ENCODE measurements around the gene MAP1B. TPM values are rescaled to one million over a fixed set of nuclear protein-coding genes. Genes with fewer than 3 reads are reported as not detected.

The MAP1B gene
- total RNA-seq, 1 donor from 2014 or later = 0.57 TPM

DNA sequence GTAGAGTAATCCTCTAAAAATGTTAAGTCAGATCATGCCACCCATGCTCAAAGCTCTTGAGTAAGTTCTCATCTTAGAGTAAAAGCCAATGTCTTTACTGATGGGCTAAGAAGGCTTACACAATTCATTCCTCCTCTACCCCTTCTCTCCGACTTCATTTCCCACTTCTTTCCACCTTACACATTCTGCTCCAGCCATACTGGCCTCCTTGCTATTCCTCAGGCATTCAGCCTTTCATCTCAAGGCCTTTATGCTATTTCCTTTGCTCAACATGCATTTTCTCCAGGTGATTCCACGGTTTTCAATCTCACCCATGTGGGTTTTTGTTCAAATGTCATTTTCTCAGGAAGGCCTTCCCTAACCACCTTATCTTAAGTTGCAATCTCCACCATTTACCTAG, 104.9 kb downstream of the MAP1B start:
- no peak overlapping the region for H3K27ac Mint-ChIP-seq
- peaks cover 9% of the 10 kb centered on the region for H3K27me3 Mint-ChIP-seq (ENCODE audit: low read depth)
- intact Hi-C loops (cut with micrococcal nuclease) = no loop called here
- peaks cover 7% of the 10 kb centered on the region for H3K36me3 Mint-ChIP-seq (ENCODE audit: low read depth)
- no peaks in the 10 kb centered on the region for H3K9me3 Mint-ChIP-seq
- H3K4me1 Mint-ChIP-seq (ENCODE audit: low read depth) = no peaks in the 10 kb centered on the region
- no peak overlapping the region for H3K4me3 Mint-ChIP-seq (ENCODE audit: low read depth)
- DNase-seq (ENCODE audit: low spot score) = no peak

- peaks cover 18% of the 10 kb centered on the region for H3K36me3 Mint-ChIP-seq (ENCODE audit: low read depth)
- no peaks in the 10 kb centered on the region for H3K9me3 Mint-ChIP-seq
- DNase-seq (ENCODE audit: low spot score) = no peak
- H3K4me1 Mint-ChIP-seq (ENCODE audit: low read depth) = no peaks in the 10 kb centered on the region
- intact Hi-C loops (cut with micrococcal nuclease) = no loop called here
- H3K27me3 Mint-ChIP-seq (ENCODE audit: low read depth) = peaks cover 3% of the 10 kb centered on the region
- no peak overlapping the region for H3K27ac Mint-ChIP-seq
- no peak overlapping the region for H3K4me3 Mint-ChIP-seq (ENCODE audit: low read depth)
Observed at GRCh38 chr5:72213482-72213881, 106.2 kb downstream of the MAP1B start.

GRCh38 chr5:72214168-72214567, 106.9 kb downstream of the MAP1B start:
- H3K36me3 Mint-ChIP-seq (ENCODE audit: low read depth) = peaks cover 25% of the 10 kb centered on the region
- DNase-seq (ENCODE audit: low spot score) = no peak
- intact Hi-C loops (cut with micrococcal nuclease) = no loop called here
- H3K4me1 Mint-ChIP-seq (ENCODE audit: low read depth) = no peaks in the 10 kb centered on the region
- H3K27me3 Mint-ChIP-seq (ENCODE audit: low read depth) = no peaks in the 10 kb centered on the region
- H3K9me3 Mint-ChIP-seq = no peaks in the 10 kb centered on the region
- no peak overlapping the region for H3K4me3 Mint-ChIP-seq (ENCODE audit: low read depth)
- H3K27ac Mint-ChIP-seq = no peak overlapping the region

DNA sequence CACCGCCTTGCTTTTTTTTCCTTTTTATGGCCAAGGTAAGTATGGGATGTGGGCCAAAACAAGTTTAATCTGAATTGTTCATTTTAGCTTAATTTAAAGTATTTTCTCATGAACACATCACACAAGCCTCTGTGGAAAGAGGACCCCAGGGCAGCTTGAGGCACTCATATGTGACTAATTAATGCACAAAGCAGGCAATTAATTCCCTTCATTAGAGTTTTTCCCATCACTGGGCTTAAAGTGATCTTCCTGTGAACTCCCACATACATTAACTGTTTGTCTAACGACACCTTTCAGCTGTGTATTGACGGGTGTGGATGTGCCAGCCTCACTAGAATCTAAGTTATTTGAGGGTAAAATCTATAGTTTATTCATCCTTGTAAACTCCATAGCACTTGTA, 109.5 kb downstream of the MAP1B start:
- intact Hi-C loops (cut with micrococcal nuclease) = no loop called here
- Mint-ChIP-seq H3K4me1 (ENCODE audit: low read depth) (no peaks in the 10 kb centered on the region), H3K4me3 (ENCODE audit: low read depth) (no peak overlapping the region), H3K27me3 (ENCODE audit: low read depth) (no peaks in the 10 kb centered on the region), H3K27ac (no peak overlapping the region), H3K36me3 (ENCODE audit: low read depth) (peaks cover 49% of the 10 kb centered on the region), H3K9me3 (no peaks in the 10 kb centered on the region)
- no peak for DNase-seq (ENCODE audit: low spot score)

- intact Hi-C loops (cut with micrococcal nuclease) = no loop called here
- DNase-seq (ENCODE audit: low spot score) = no peak
- Mint-ChIP-seq H3K36me3 (ENCODE audit: low read depth) (peaks cover 85% of the 10 kb centered on the region), H3K9me3 (no peaks in the 10 kb centered on the region), H3K27me3 (ENCODE audit: low read depth) (no peaks in the 10 kb centered on the region), H3K4me1 (ENCODE audit: low read depth) (no peaks in the 10 kb centered on the region), H3K27ac (no peak overlapping the region), H3K4me3 (ENCODE audit: low read depth) (no peak overlapping the region)
Observed at GRCh38 chr5:72221099-72221498, 113.8 kb downstream of the MAP1B start.

DNA sequence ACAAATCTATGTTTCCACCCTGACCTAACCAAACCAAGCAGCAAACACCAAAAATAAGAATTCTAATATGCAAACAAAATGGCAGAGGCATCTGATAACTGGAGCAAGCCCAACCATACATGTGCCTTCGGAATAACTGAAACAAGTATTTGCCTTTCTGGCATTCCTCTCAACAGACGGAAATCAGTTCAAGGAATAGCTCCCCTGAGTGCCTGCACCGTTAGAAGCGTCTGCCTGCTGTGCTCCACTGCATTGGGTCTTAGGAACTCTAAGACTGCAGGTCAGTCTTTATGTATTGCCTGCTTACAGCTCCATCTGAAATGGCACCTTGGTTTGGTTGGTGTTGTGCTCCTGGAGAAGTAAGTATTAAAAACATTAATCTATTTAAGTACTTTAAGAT, 114.3 kb downstream of the MAP1B start:
- H3K36me3 Mint-ChIP-seq (ENCODE audit: low read depth) = peaks cover 89% of the 10 kb centered on the region
- no peak for DNase-seq (ENCODE audit: low spot score)
- H3K27me3 Mint-ChIP-seq (ENCODE audit: low read depth) = no peaks in the 10 kb centered on the region
- intact Hi-C loops (cut with micrococcal nuclease) = no loop called here
- H3K9me3 Mint-ChIP-seq = no peaks in the 10 kb centered on the region
- no peaks in the 10 kb centered on the region for H3K4me1 Mint-ChIP-seq (ENCODE audit: low read depth)
- no peak overlapping the region for H3K4me3 Mint-ChIP-seq (ENCODE audit: low read depth)
- no peak overlapping the region for H3K27ac Mint-ChIP-seq

DNA sequence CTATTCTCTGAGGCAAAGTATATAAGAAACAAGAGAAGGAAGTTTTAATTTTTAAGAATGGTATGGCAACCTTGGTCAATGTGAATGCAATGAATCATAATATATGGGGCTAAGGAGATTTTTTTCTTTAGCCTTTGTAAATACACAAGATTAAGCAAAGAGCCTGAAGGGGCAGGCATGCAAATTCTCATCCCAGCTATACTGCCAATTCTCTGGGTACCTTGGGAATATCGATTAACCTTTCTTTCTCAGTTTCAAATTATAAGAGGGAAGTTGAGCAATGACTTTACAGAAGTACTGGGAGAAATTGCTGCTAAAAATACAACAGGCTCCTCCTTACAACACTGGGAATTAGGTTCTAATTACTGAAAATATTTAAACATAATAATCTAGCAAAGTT, 115.2 kb downstream of the MAP1B start:
- Mint-ChIP-seq H3K36me3 (ENCODE audit: low read depth) (peaks cover 92% of the 10 kb centered on the region), H3K27me3 (ENCODE audit: low read depth) (no peaks in the 10 kb centered on the region), H3K4me3 (ENCODE audit: low read depth) (no peak overlapping the region), H3K9me3 (no peaks in the 10 kb centered on the region), H3K4me1 (ENCODE audit: low read depth) (no peaks in the 10 kb centered on the region), H3K27ac (no peak overlapping the region)
- DNase-seq (ENCODE audit: low spot score) = no peak
- intact Hi-C loops (cut with micrococcal nuclease) = no loop called here

GRCh38 chr5:72223371-72223770, 116.1 kb downstream of the MAP1B start:
- Mint-ChIP-seq H3K9me3 (no peaks in the 10 kb centered on the region), H3K36me3 (ENCODE audit: low read depth) (peaks cover 90% of the 10 kb centered on the region), H3K27me3 (ENCODE audit: low read depth) (peaks cover 2% of the 10 kb centered on the region), H3K4me1 (ENCODE audit: low read depth) (no peaks in the 10 kb centered on the region), H3K4me3 (ENCODE audit: low read depth) (no peak overlapping the region), H3K27ac (no peak overlapping the region)
- DNase-seq (ENCODE audit: low spot score) = no peak
- intact Hi-C loops (cut with micrococcal nuclease) = no loop called here

DNA sequence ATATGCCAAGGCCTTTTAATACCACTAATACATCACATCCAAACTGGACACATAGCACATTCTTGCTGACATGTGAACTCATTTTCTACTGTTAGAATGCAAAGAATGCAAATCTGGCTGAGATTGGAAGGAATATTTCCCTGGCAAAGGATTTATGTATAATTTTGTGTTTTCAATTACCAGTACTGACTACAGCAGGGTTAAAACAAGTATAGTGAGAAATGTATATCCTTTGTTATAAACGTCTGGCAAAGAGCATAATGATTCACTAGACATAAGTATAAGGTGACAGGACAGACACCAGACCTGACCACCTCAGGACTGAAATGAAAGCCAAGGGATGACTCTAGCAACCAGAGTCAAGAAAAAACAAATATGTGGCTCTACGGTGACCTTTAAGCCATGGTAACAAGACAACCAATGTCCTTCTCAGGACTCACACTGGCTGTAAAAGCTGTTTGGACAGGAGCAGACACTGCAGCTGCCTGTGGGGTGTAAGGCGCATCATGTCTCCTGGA, 117.7 kb downstream of the MAP1B start:
- no peak overlapping the region for H3K4me3 Mint-ChIP-seq (ENCODE audit: low read depth)
- peaks cover 2% of the 10 kb centered on the region for H3K27me3 Mint-ChIP-seq (ENCODE audit: low read depth)
- H3K9me3 Mint-ChIP-seq = no peaks in the 10 kb centered on the region
- H3K36me3 Mint-ChIP-seq (ENCODE audit: low read depth) = peaks cover 81% of the 10 kb centered on the region
- H3K27ac Mint-ChIP-seq = no peak overlapping the region
- intact Hi-C loops (cut with micrococcal nuclease) = no loop called here
- no peak for DNase-seq (ENCODE audit: low spot score)
- H3K4me1 Mint-ChIP-seq (ENCODE audit: low read depth) = no peaks in the 10 kb centered on the region

- peaks cover 5% of the 10 kb centered on the region for H3K4me1 Mint-ChIP-seq (ENCODE audit: low read depth)
- H3K4me3 Mint-ChIP-seq (ENCODE audit: low read depth) = no peak overlapping the region
- intact Hi-C loops (cut with micrococcal nuclease) = no loop called here
- DNase-seq (ENCODE audit: low spot score) = no peak
- H3K27ac Mint-ChIP-seq = no peak overlapping the region
- no peaks in the 10 kb centered on the region for H3K9me3 Mint-ChIP-seq
- H3K36me3 Mint-ChIP-seq (ENCODE audit: low read depth) = peaks cover 83% of the 10 kb centered on the region
- H3K27me3 Mint-ChIP-seq (ENCODE audit: low read depth) = peaks cover 8% of the 10 kb centered on the region
Observed at GRCh38 chr5:72225741-72226140, 118.5 kb downstream of the MAP1B start.

GRCh38 chr5:72226950-72227349, 119.7 kb downstream of the MAP1B start:
- H3K9me3 Mint-ChIP-seq = no peaks in the 10 kb centered on the region
- DNase-seq (ENCODE audit: low spot score) = no peak
- H3K4me3 Mint-ChIP-seq (ENCODE audit: low read depth) = no peak overlapping the region
- intact Hi-C loops (cut with micrococcal nuclease) = no loop called here
- H3K4me1 Mint-ChIP-seq (ENCODE audit: low read depth) = peaks cover 10% of the 10 kb centered on the region
- peaks cover 16% of the 10 kb centered on the region for H3K27me3 Mint-ChIP-seq (ENCODE audit: low read depth)
- peaks cover 83% of the 10 kb centered on the region for H3K36me3 Mint-ChIP-seq (ENCODE audit: low read depth)
- no peak overlapping the region for H3K27ac Mint-ChIP-seq

DNA sequence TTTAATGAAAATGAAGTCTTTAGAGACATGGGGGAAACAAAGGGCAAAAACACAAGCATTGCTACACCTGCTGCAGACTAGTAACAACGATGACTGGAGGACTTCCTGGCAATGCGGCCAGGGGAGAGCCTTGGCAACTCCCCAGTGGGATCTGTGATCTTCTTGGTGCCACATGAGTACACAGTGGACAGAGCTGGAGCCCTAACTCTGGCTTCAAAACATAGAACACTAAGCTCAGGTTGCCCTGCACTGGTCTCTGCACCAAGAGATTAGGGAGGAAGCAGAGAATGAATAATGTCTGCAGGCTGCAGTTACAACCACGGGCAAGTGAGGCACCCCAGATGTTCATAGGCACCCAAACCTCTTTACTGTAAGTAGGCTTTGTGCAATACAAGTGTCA, 121.7 kb downstream of the MAP1B start:
- peaks cover 76% of the 10 kb centered on the region for H3K36me3 Mint-ChIP-seq (ENCODE audit: low read depth)
- H3K27ac Mint-ChIP-seq = no peak overlapping the region
- H3K4me1 Mint-ChIP-seq (ENCODE audit: low read depth) = peaks cover 22% of the 10 kb centered on the region

DNA sequence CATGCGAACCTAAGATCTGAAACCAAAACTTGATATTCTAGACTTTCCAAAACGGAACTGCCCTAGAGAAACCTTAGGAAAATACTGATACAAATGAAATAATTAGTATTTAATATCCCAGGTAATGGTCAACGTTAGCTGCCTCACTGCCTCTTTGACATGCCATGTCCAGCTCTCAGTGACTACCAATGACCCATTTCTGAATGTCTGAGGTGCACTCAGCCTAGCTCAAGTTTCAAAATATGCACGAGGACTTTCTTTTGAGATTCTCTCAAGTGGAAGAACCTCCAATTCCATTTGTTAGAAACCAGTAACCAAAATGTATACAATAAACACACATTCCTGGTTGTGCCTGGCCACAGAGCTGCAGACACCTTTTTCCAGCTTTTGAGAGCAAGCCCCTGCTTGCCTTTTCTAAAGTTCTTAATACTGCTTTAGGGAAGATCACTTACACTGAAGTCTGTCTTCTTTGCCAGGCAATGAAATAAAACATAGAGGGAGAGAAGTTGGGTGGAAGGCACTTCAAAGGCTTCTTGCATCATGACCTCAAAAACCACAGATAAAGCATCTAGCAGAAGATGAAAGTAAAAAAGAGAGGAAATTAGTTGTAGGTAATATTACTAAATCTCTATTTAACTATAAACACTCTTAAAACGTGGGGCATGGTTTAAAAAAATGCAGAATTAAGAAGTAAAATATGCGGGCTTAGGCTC, 124.9 kb downstream of the MAP1B start:
- Mint-ChIP-seq H3K4me3 (ENCODE audit: low read depth) (no peak overlapping the region), H3K9me3 (no peaks in the 10 kb centered on the region), H3K4me1 (ENCODE audit: low read depth) (peaks cover 42% of the 10 kb centered on the region), H3K27ac (no peak overlapping the region), H3K27me3 (ENCODE audit: low read depth) (peaks cover 27% of the 10 kb centered on the region), H3K36me3 (ENCODE audit: low read depth) (peaks cover 69% of the 10 kb centered on the region)
- peak; percentile 9 for DNase-seq (ENCODE audit: low spot score)
- intact Hi-C loops (cut with micrococcal nuclease) = loop anchor here (1.0 to 10.0 kb wide), 3 partner anchors 75 to 647 kb away; partner anchors contain the start of gene MCCC2

More for the DNA sequence above, 121.7 kb downstream of the MAP1B start:
- H3K9me3 Mint-ChIP-seq = no peaks in the 10 kb centered on the region
- intact Hi-C loops (cut with micrococcal nuclease) = no loop called here
- DNase-seq (ENCODE audit: low spot score) = no peak
- H3K4me3 Mint-ChIP-seq (ENCODE audit: low read depth) = no peak overlapping the region
- peaks cover 16% of the 10 kb centered on the region for H3K27me3 Mint-ChIP-seq (ENCODE audit: low read depth)

Measured in activated T-helper 2 cell treated with anti-CD3 and anti-CD28 coated beads, Interferon-gamma antibody, Interleukin-2, Interleukin-4, amounts not matched to agents 10 μg/mL and 5 μg/mL and 100 μg/mL, durations not matched to agents 14 hours and 24 hours and 36 hours (primary cell).